Skeletal muscle cell (primary cell): Measurements from ENCODE around the gene GNAT3.

Experiments
- DNase-seq: peaks from one replicate; pipeline ENCODE4 v3.0.0-alpha.2; 2010; ENCODE audit warnings: low read depth
- H3K4me3 ChIP-seq: 2 replicates; pipeline ENCODE4 v1.5.1; 2011; ENCODE audit warnings: low read depth, mild to moderate bottlenecking, control low read depth, low read length, moderate library complexity

The GNAT3 gene

GRCh38 chr7:80432166-80432565 is 79.7 kb downstream of the GNAT3 start:
- DNase-seq: no peak
- no peak overlapping the region for H3K4me3 ChIP-seq

- no peak overlapping the region for H3K4me3 ChIP-seq
- DNase-seq: no peak
These were observed 82.7 kb downstream of the GNAT3 start for GRCh38 chr7:80429181-80429580.

GRCh38 chr7:80428161-80429054 is 83.5 kb downstream of the GNAT3 start:
- no peak overlapping the region for H3K4me3 ChIP-seq
- no peak for DNase-seq

- no peak overlapping the region for H3K4me3 ChIP-seq
- no peak for DNase-seq
These were observed 84.6 kb downstream of the GNAT3 start for GRCh38 chr7:80427218-80427617.

GRCh38 chr7:80420876-80421275 is 91.0 kb downstream of the GNAT3 start:
- no peak for DNase-seq
- H3K4me3 ChIP-seq: no peak overlapping the region

- no peak for DNase-seq
- no peak overlapping the region for H3K4me3 ChIP-seq
These were observed 94.6 kb downstream of the GNAT3 start for GRCh38 chr7:80417211-80417793.

- DNase-seq: peak; percentile 21
- H3K4me3 ChIP-seq: no peak overlapping the region
These were observed 96.3 kb downstream of the GNAT3 start for GRCh38 chr7:80415522-80415921.

GRCh38 chr7:80415114-80415513 is 96.8 kb downstream of the GNAT3 start:
- H3K4me3 ChIP-seq: no peak overlapping the region
- no peak for DNase-seq

- H3K4me3 ChIP-seq: no peak overlapping the region
- no peak for DNase-seq
These were observed 97.5 kb downstream of the GNAT3 start for GRCh38 chr7:80414331-80414730.

GRCh38 chr7:80413383-80413945 is 98.4 kb downstream of the GNAT3 start:
- no peak overlapping the region for H3K4me3 ChIP-seq
- DNase-seq: no peak

GRCh38 chr7:80412842-80413241 is 99.0 kb downstream of the GNAT3 start:
- peak; percentile 33 for DNase-seq
- H3K4me3 ChIP-seq: no peak overlapping the region

GRCh38 chr7:80411621-80412020 is 100.2 kb downstream of the GNAT3 start:
- DNase-seq: peak; percentile 8
- H3K4me3 ChIP-seq: no peak overlapping the region

- no peak overlapping the region for H3K4me3 ChIP-seq
- DNase-seq: peak; percentile 27
These were observed 101.8 kb downstream of the GNAT3 start for GRCh38 chr7:80410081-80410480.
